Smooth muscle cell (in vitro differentiated cells): ENCODE results near the gene MSLN. TPM values are rescaled to one million over a fixed set of nuclear protein-coding genes. Genes with fewer than 3 reads are reported as not detected.

ENCODE experiments used
- DNase-seq: peaks from one replicate; lab custom pipeline; 2025; ENCODE audit not compliant: unreplicated experiment; lab: John Stamatoyannopoulos, UW
- H2AFZ ChIP-seq: fragments of 200-600 bp; sonication (generic); 2 replicates; pipeline ENCODE4 v1.6.0; 2016; ENCODE audit warnings: antibody characterized with exemption, low read depth, mild to moderate bottlenecking
- H3F3A ChIP-seq: fragments of 200-600 bp; sonication (generic); 2 replicates; pipeline ENCODE4 v1.6.0; 2017; ENCODE audit warnings: antibody characterized with exemption, low read depth
- H3K27ac ChIP-seq: fragments of 200-600 bp; sonication (generic); 2 replicates; pipeline ENCODE4 v1.5.1; 2016; ENCODE audit warnings: low read depth, mild to moderate bottlenecking
- H3K27me3 ChIP-seq: fragments of 200-600 bp; sonication (generic); 2 replicates; pipeline ENCODE4 v1.6.1; 2016; ENCODE audit warnings: low read depth, mild to moderate bottlenecking
- H3K36me3 ChIP-seq: fragments of 200-600 bp; sonication (generic); 2 replicates; pipeline ENCODE4 v1.5.1; 2016; ENCODE audit warnings: low read depth
- H3K4me1 ChIP-seq: fragments of 200-600 bp; sonication (generic); 2 replicates; pipeline ENCODE4 v1.5.1; 2016; ENCODE audit warnings: low read depth
- H3K4me2 ChIP-seq: fragments of 200-600 bp; sonication (generic); 2 replicates; pipeline ENCODE4 v1.6.0; 2016; ENCODE audit warnings: mild to moderate bottlenecking
- H3K4me3 ChIP-seq: fragments of 200-600 bp; sonication (generic); 2 replicates; pipeline ENCODE4 v1.5.1; 2016; ENCODE audit warnings: mild to moderate bottlenecking
- H3K79me2 ChIP-seq: fragments of 200-600 bp; sonication (generic); 2 replicates; pipeline ENCODE4 v1.6.0; 2016; ENCODE audit warnings: low read depth, mild to moderate bottlenecking
- H3K9ac ChIP-seq: fragments of 200-600 bp; sonication (generic); 2 replicates; pipeline ENCODE4 v1.6.0; 2016; ENCODE audit warnings: low read depth
- H3K9me3 ChIP-seq: fragments of 200-600 bp; sonication (generic); replicated peaks from 2 replicates; pipeline ENCODE4 v1.5.1; 2016; ENCODE audit warnings: low read depth
- H4K20me1 ChIP-seq: fragments of 200-600 bp; sonication (generic); 2 replicates; pipeline ENCODE4 v1.6.0; 2016; ENCODE audit warnings: low read depth
- CTCF ChIP-seq: fragments of 200-600 bp; sonication (generic); IDR thresholded peaks from 2 replicates; pipeline ENCODE4 v1.5.1; 2017; ENCODE audit warnings: borderline replicate concordance, mild to moderate bottlenecking, antibody characterized with exemption; ENCODE audit not compliant: insufficient read depth, poor library complexity, severe bottlenecking
- WGBS: methylation state at CpG from one replicate; pipeline ENCODE4 v1.1.7; 2016; ENCODE audit warnings: low lambda C conversion rate; 5-methylcytosine and 5-hydroxymethylcytosine counted together
- polyA plus RNA-seq: library from polyadenylated mRNA; unstranded; fragments of >200 nt; fragmentation: Nextera tagmentation; extraction: Ambion mirVana; gene quantifications from 2 replicates; pipeline ENCODE4 v1.2.1, GENCODE V29; 2016
- total RNA-seq: library from RNA; depleted of rRNA; stranded (reverse); fragments of >200 nt; gene quantifications from 2 replicates; pipeline ENCODE4 v1.2.3, GENCODE V29; 2014

The MSLN gene
- total and polyA plus RNA-seq, 2 experiments from 2014 or later: 0.26 to 3.7 TPM

DNA sequence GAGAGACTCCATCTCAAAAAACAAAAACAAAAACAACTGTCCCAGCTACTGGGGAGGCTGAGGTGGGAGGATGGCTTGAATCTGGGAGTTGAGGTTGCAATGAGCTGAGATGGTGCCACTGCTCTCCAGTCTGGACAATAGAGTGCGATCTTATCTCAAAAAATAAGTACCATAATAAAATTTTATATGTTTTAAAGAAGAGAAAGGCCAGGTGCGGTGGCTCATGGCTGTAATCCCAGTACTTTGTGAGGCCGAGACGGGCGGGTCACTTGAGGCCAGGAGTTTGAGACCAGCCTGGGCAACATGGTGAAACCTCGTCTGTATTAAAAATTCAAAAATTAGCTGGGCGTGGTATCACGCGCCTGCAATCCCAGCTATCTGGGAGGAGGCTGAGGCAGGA, 16.3 kb downstream of the MSLN start:
- no peak overlapping the region for H3K9ac ChIP-seq
- no peak overlapping the region for H3K4me2 ChIP-seq
- H3K79me2 ChIP-seq: no peaks in the 10 kb centered on the region
- 95% methylated on average over 9 of the region's 9 CpGs for WGBS
- no peak overlapping the region for H3K4me3 ChIP-seq
- DNase-seq: no peak
- no peaks in the 10 kb centered on the region for H3K9me3 ChIP-seq
- TF ChIP-seq CTCF: no peak
- no peaks in the 10 kb centered on the region for H3K27me3 ChIP-seq
- no peak overlapping the region for H2AFZ ChIP-seq
- no peaks in the 10 kb centered on the region for H3K36me3 ChIP-seq
- H3F3A ChIP-seq: no peaks in the 10 kb centered on the region
- H4K20me1 ChIP-seq: no peaks in the 10 kb centered on the region
- no peak overlapping the region for H3K27ac ChIP-seq
- H3K4me1 ChIP-seq: no peaks in the 10 kb centered on the region

DNA sequence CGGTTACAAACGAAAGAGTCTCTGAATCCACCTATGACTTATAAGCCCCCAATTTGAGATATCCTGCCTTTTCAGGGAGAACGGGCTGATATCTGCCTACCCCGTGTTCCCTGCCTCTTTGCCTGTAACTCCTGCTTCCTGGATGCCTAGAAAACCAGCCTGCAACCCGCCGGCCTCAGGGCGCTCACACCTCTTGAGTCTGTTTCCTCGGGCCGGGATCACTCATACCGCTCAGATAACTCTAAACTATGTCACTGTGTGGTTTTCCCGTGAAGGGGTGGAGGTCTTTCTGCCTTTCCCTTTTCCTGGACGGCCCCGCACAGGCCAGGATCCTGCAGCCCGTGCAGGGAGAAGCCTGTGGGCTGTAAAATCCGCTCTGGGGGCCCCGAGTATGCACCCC, 17.3 kb downstream of the MSLN start:
- no peak overlapping the region for H3K9ac ChIP-seq

DNA sequence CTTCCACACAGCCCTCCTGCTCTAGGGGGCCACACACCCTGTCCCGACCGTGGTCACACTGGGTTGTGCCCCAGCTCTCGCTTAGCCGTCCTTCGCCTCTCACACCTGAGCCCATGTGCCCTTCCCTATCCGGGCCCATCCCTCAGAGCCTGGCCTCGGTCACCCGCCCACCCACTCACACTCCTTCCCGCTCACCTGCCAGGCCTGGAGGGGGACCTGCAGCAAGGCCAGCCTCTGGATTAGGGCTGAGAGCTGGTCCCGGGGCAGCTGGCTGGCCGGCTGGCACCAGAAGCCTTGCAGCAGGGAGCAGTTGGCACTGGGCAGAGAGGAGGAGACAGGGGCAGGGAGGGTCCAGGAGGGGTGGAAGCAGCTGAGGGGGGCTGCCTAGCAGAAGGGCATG, 17.9 kb downstream of the MSLN start:
- Histone ChIP-seq H4K20me1 (no peaks in the 10 kb centered on the region), H3K36me3 (no peaks in the 10 kb centered on the region), H2AFZ (no peak overlapping the region), H3F3A (no peaks in the 10 kb centered on the region), H3K4me2 (no peak overlapping the region), H3K27ac (no peak overlapping the region), H3K27me3 (no peaks in the 10 kb centered on the region), H3K79me2 (no peaks in the 10 kb centered on the region), H3K9me3 (no peaks in the 10 kb centered on the region), H3K4me3 (no peak overlapping the region), H3K4me1 (no peaks in the 10 kb centered on the region), H3K9ac (no peak overlapping the region)
- TF ChIP-seq CTCF: no peak
- 91% methylated on average over 9 of the region's 11 CpGs for WGBS
- DNase-seq: no peak

More for the DNA sequence above, 17.3 kb downstream of the MSLN start:
- DNase-seq: no peak
- peak overlapping the region; percentile 17 for H3K4me2 ChIP-seq
- no peaks in the 10 kb centered on the region for H3K27me3 ChIP-seq
- no peaks in the 10 kb centered on the region for H4K20me1 ChIP-seq
- no peak overlapping the region for H2AFZ ChIP-seq
- H3F3A ChIP-seq: no peaks in the 10 kb centered on the region
- no peaks in the 10 kb centered on the region for H3K79me2 ChIP-seq
- H3K36me3 ChIP-seq: no peaks in the 10 kb centered on the region
- H3K4me3 ChIP-seq: no peak overlapping the region
- no peak for TF ChIP-seq CTCF
- H3K9me3 ChIP-seq: no peaks in the 10 kb centered on the region
- 46% methylated on average over 16 of the region's 16 CpGs for WGBS
- no peaks in the 10 kb centered on the region for H3K4me1 ChIP-seq
- H3K27ac ChIP-seq: no peak overlapping the region

GRCh38 chr16:778909-779527, 18.5 kb downstream of the MSLN start:
- WGBS: 92% methylated on average over 5 of the region's 6 CpGs
- H3K9ac ChIP-seq: no peak overlapping the region
- H2AFZ ChIP-seq: no peak overlapping the region
- H3K27me3 ChIP-seq: no peaks in the 10 kb centered on the region
- H4K20me1 ChIP-seq: no peaks in the 10 kb centered on the region
- H3K4me1 ChIP-seq: no peaks in the 10 kb centered on the region
- H3K4me3 ChIP-seq: no peak overlapping the region
- H3K79me2 ChIP-seq: no peaks in the 10 kb centered on the region
- no peaks in the 10 kb centered on the region for H3F3A ChIP-seq
- H3K4me2 ChIP-seq: no peak overlapping the region
- TF ChIP-seq CTCF: no peak
- no peaks in the 10 kb centered on the region for H3K36me3 ChIP-seq
- DNase-seq: no peak
- no peaks in the 10 kb centered on the region for H3K9me3 ChIP-seq
- no peak overlapping the region for H3K27ac ChIP-seq
